K562 (cell line): ENCODE measurements around the gene NEMP1. TPM values are rescaled to one million over a fixed set of nuclear protein-coding genes. Genes with fewer than 3 reads are reported as not detected.
A peak's percentile ranks its signal among the peaks of the same experiment; 100 is the strongest.

Experiments
- CHD1 ChIP-seq: fragments of 200-600 bp; sonication (generic); IDR thresholded peaks from one replicate; pipeline ENCODE4 v1.6.1; 2012; ENCODE audit warnings: mild to moderate bottlenecking, moderate library complexity, low read length, inconsistent platforms
- CTBP1 ChIP-seq: fragments of 450-650 bp; IDR thresholded peaks from 2 replicates; pipeline ENCODE4 v1.6.1; 2016; ENCODE audit warnings: borderline replicate concordance
- CXXC5 ChIP-seq: fragments of 250-450 bp; sonication (Bioruptor Pico); IDR thresholded peaks from 2 replicates; pipeline ENCODE4 v1.8.0; 2022; ENCODE audit warnings: inconsistent platforms, mild to moderate bottlenecking, moderate library complexity
- DPF2 ChIP-seq: fragments of 450-650 bp; IDR thresholded peaks from 2 replicates; pipeline ENCODE4 v1.6.1; 2016
- ELF1 ChIP-seq: fragments of 200-800 bp; sonication (Bioruptor generic); IDR thresholded peaks from 2 replicates; pipeline ENCODE4 v1.6.1; 2016; ENCODE audit warnings: missing genetic modification characterization, missing compliant biosample characterization
- FOXA1 ChIP-seq: fragments of 450-650 bp; IDR thresholded peaks from 2 replicates; pipeline ENCODE4 v1.6.1; 2016; ENCODE audit warnings: mild to moderate bottlenecking, borderline replicate concordance
- GABPA ChIP-seq: fragments of 200-800 bp; sonication (Bioruptor generic); conservative IDR thresholded peaks from 2 replicates; pipeline ENCODE4 v1.6.1; 2016; ENCODE audit warnings: low read depth, missing genetic modification characterization, missing compliant biosample characterization
- MXI1 ChIP-seq: IDR thresholded peaks from 2 replicates; pipeline ENCODE4 v1.6.1; 2011; ENCODE audit warnings: low read depth, mild to moderate bottlenecking, improper control_type of control experiment, low read length
- NR3C1 ChIP-seq: sonication (generic); formaldehyde crosslinking; IDR thresholded peaks from 2 replicates; pipeline ENCODE4 v1.8.1; 2022; ENCODE audit warnings: missing genetic modification reagents
- PTRF ChIP-seq: fragments of 450-650 bp; IDR thresholded peaks from 2 replicates; pipeline ENCODE4 v1.6.1; 2016; ENCODE audit warnings: mild to moderate bottlenecking, missing genetic modification characterization, missing compliant biosample characterization
- RBFOX2 ChIP-seq: fragments of 200-400 bp; formaldehyde crosslinking; IDR thresholded peaks from 2 replicates; pipeline ENCODE4 v1.6.1; 2017; ENCODE audit warnings: low read depth, mild to moderate bottlenecking, low read length, moderate library complexity
- SMARCC2 ChIP-seq: fragments of 450-650 bp; IDR thresholded peaks from 2 replicates; pipeline ENCODE4 v1.6.1; 2017; ENCODE audit warnings: antibody characterized with exemption, moderate library complexity, mild to moderate bottlenecking, low read depth
- SNRNP70 ChIP-seq: fragments of 200-400 bp; formaldehyde crosslinking; optimal IDR thresholded peaks from 2 replicates; pipeline ENCODE3; 2017; ENCODE audit warnings: low read depth, low read length
- TBL1XR1 ChIP-seq, 2 experiments: IDR thresholded peaks; 2 replicates each; pipeline ENCODE4 v1.6.1; 2012; ENCODE audit warnings: improper control_type of control experiment in 2 of 2, low read length in 2 of 2, mild to moderate bottlenecking in 1 of 2
- ZBTB1 ChIP-seq: sonication (generic); formaldehyde crosslinking; IDR thresholded peaks from 2 replicates; pipeline ENCODE4 v1.8.1; 2023; ENCODE audit warnings: missing genetic modification reagents, low read depth, mild to moderate bottlenecking, borderline replicate concordance
- ZNF184 ChIP-seq: sonication (generic); formaldehyde crosslinking; IDR thresholded peaks from 2 replicates; pipeline ENCODE4 v1.5.0; 2020; ENCODE audit warnings: missing genetic modification reagents
- ZNF764 ChIP-seq: fragments of 250-450 bp; sonication (Bioruptor Pico); IDR thresholded peaks from 2 replicates; pipeline ENCODE4 v1.4.0; 2020; ENCODE audit warnings: low read depth, mild to moderate bottlenecking, moderate library complexity
- polyA plus RNA-seq, 8 experiments: library from polyadenylated mRNA; depleted of rRNA in 4 of 8; stranded (reverse) in 5 of 8; unstranded in 3 of 8; fragments of >200 nt; fragmentation: Nextera tagmentation in 2 of 8; fragmentation: Illumina TruSeq in 1 of 8; extraction: Ambion mirVana in 2 of 8; extraction: Trizol in 1 of 8; gene quantifications; 2 replicates each; pipeline versions ENCODE4 v1.2.1 to v1.2.3, GENCODE V29; 2011 to 2014; ENCODE audit warnings: inconsistent platforms in 1 of 8, missing spikeins in 1 of 8
- total RNA-seq, 7 experiments: library from RNA; depleted of rRNA in 6 of 7; stranded (reverse); fragments of >200 nt in 6 of 7; fragmentation: Illumina TruSeq in 2 of 7; extraction: Trizol in 2 of 7; gene quantifications; 2 replicates each; pipeline versions ENCODE4 v1.2.1 to v1.2.3, GENCODE V29; 2011 to 2021; ENCODE audit warnings: low replicate concordance in 1 of 7
- TF ChIP-seq, protein P1 (sequence below): sonication (generic); formaldehyde crosslinking; IDR thresholded peaks from 2 replicates; pipeline ENCODE4 v1.8.0; 2022; ENCODE audit warnings: missing genetic modification reagents, mild to moderate bottlenecking, moderate library complexity, borderline replicate concordance
- TF ChIP-seq, protein P2 (sequence below), 3 experiments: IDR thresholded peaks in 2 of 3; conservative IDR thresholded peaks in 1 of 3; 2 replicates each; pipeline ENCODE4 v1.5.1; 2011 to 2012; ENCODE audit warnings: low read length in 3 of 3, mild to moderate bottlenecking in 3 of 3, control low read depth in 2 of 3, improper control_type of control experiment in 1 of 3, inconsistent platforms in 1 of 3, low read depth in 1 of 3, mixed read lengths in 1 of 3, moderate library complexity in 1 of 3; ENCODE audit not compliant: insufficient read depth in 2 of 3
- TF ChIP-seq, protein P3 (sequence below): fragments of 450-650 bp; IDR thresholded peaks from 2 replicates; pipeline ENCODE4 v1.6.1; 2017; ENCODE audit warnings: antibody characterized with exemption
- TF ChIP-seq, protein P4 (sequence below): sonication (generic); formaldehyde crosslinking; IDR thresholded peaks from 2 replicates; pipeline ENCODE4 v1.4.0; 2020; ENCODE audit warnings: mild to moderate bottlenecking, missing genetic modification reagents

The NEMP1 gene
- total and polyA plus RNA-seq, 9 of the 15 experiments (the other 6 are each of a cell fraction or from before 2014, with no cell fraction given): 9.5 to 82.2 (median 41.2) TPM

DNA sequence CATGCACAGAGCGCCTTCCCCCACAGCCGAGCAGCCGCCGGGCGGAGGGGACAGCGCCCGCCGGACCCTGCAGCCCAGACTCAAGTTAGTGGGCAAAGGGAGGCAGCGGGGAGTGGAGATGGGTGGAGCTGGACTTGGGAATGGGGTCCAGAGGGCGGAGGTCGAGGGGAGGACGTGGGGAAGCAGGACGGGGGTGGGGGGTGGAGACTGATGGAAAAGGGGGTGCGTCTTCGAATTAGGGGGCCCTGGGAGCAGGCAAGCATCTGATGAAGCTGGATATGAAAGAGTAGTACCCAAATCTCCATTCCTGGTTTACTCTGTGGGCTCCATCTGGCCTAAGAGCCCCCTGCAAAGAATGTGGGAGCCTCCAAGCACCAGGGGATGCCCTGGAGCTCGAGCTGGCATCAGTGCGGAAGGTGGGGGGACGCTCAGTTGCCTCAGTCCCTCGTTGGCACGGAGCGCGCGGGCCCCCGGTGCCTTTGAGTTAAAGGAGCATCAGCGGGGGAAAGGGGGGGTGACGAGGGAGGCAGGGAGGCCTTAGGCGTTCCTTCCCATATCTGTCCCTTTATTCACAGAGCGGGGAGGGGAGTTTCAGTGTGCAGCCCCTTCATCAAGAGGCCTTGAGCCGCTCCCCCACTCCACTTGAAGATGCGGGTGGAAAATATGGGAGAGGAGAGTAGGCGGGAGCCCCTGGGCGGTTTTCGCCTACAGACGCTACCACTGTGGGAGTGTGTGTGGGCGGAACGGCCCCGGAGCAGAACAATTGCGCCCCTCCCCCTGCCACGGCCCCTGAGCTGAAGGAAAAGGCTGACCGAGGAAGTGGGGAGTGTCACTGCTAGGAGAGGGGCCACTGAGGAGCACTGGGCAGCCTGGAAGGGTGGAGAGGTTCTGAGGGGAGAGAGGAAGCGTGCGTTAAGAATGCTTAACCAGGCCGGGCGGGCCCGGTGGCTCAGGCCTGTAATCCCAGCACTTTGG lies 11.0 kb upstream of the NEMP1 start (continued):
- TF ChIP-seq, protein P1, sequence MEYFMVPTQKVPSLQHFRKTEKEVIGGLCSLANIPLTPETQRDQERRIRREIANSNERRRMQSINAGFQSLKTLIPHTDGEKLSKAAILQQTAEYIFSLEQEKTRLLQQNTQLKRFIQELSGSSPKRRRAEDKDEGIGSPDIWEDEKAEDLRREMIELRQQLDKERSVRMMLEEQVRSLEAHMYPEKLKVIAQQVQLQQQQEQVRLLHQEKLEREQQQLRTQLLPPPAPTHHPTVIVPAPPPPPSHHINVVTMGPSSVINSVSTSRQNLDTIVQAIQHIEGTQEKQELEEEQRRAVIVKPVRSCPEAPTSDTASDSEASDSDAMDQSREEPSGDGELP: peak; percentile 30; the same call in 1 of the 2 replicates
- no peak for TF ChIP-seq TBL1XR1 (IDR thresholded peaks at IDR 0.05; ENCODE audit: low read length in 2 of 2)
- peak; percentile 61 for TF ChIP-seq CXXC5 (CRISPR knock-in tag)
- TF ChIP-seq DPF2: no peak; the same call in 1 of the 2 replicates
- TF ChIP-seq SNRNP70: no peak
- TF ChIP-seq ZNF184 (CRISPR knock-in tag): no peak
- TF ChIP-seq NR3C1 (CRISPR knock-in tag): no peak
- TF ChIP-seq CHD1: peak; percentile 23
- no peak for TF ChIP-seq MXI1
- no peak for TF ChIP-seq ZBTB1
- TF ChIP-seq, protein P2, sequence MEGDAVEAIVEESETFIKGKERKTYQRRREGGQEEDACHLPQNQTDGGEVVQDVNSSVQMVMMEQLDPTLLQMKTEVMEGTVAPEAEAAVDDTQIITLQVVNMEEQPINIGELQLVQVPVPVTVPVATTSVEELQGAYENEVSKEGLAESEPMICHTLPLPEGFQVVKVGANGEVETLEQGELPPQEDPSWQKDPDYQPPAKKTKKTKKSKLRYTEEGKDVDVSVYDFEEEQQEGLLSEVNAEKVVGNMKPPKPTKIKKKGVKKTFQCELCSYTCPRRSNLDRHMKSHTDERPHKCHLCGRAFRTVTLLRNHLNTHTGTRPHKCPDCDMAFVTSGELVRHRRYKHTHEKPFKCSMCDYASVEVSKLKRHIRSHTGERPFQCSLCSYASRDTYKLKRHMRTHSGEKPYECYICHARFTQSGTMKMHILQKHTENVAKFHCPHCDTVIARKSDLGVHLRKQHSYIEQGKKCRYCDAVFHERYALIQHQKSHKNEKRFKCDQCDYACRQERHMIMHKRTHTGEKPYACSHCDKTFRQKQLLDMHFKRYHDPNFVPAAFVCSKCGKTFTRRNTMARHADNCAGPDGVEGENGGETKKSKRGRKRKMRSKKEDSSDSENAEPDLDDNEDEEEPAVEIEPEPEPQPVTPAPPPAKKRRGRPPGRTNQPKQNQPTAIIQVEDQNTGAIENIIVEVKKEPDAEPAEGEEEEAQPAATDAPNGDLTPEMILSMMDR (IDR thresholded peaks at IDR 0.05 in 2 of 3, conservative IDR thresholded peaks at IDR 0.05 in 1 of 3; ENCODE audit: insufficient read depth in 2 of 3, low read depth in 1 of 3, low read length in 3 of 3): no peak
- no peak for TF ChIP-seq ELF1 (tag)
- peak; percentile 28; the same call in 1 of the 2 replicates for TF ChIP-seq CTBP1
- no peak for TF ChIP-seq SMARCC2
- TF ChIP-seq RBFOX2: no peak; the same call in none of the 2 replicates
- no peak for TF ChIP-seq FOXA1
- TF ChIP-seq, protein P3, sequence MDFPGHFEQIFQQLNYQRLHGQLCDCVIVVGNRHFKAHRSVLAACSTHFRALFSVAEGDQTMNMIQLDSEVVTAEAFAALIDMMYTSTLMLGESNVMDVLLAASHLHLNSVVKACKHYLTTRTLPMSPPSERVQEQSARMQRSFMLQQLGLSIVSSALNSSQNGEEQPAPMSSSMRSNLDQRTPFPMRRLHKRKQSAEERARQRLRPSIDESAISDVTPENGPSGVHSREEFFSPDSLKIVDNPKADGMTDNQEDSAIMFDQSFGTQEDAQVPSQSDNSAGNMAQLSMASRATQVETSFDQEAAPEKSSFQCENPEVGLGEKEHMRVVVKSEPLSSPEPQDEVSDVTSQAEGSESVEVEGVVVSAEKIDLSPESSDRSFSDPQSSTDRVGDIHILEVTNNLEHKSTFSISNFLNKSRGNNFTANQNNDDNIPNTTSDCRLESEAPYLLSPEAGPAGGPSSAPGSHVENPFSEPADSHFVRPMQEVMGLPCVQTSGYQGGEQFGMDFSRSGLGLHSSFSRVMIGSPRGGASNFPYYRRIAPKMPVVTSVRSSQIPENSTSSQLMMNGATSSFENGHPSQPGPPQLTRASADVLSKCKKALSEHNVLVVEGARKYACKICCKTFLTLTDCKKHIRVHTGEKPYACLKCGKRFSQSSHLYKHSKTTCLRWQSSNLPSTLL: no peak
- TF ChIP-seq ZNF764 (CRISPR knock-in tag): no peak
- TF ChIP-seq, protein P4, sequence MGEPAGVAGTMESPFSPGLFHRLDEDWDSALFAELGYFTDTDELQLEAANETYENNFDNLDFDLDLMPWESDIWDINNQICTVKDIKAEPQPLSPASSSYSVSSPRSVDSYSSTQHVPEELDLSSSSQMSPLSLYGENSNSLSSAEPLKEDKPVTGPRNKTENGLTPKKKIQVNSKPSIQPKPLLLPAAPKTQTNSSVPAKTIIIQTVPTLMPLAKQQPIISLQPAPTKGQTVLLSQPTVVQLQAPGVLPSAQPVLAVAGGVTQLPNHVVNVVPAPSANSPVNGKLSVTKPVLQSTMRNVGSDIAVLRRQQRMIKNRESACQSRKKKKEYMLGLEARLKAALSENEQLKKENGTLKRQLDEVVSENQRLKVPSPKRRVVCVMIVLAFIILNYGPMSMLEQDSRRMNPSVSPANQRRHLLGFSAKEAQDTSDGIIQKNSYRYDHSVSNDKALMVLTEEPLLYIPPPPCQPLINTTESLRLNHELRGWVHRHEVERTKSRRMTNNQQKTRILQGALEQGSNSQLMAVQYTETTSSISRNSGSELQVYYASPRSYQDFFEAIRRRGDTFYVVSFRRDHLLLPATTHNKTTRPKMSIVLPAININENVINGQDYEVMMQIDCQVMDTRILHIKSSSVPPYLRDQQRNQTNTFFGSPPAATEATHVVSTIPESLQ (CRISPR knock-in tag): no peak
- TF ChIP-seq PTRF: no peak
- no peak for TF ChIP-seq GABPA
